ENCODE data around the gene DUSP22.

DNA sequence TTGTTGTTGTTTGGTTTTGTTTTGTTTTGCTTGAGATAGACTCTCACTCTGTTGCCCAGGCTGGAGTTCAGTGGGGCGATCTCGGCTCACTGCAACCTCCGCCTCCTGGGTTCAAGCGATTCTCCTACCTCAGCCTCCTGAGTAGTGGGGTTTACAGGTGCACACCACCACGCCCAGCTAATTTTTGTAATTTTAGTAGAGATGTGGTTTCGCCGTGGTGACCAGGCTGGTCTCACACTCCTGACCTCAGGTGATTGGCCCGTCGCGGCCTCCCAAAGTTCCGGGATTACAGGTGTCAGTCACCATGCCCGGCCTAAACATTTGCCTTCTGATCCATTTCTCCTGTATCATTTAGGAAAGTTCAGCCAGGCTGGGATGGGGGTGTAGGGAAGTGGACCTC is 17.7 kb downstream of the DUSP22 start:
- TF ChIP-seq CTCF (IDR thresholded peaks at IDR 0.05) (no peak), POLR2AphosphoS5 (IDR thresholded peaks at IDR 0.05) (no peak), POLR2A (IDR thresholded peaks at IDR 0.05) (no peak)

Measured in suprapubic skin (tissue), 4 donors.